HG03108 (cell line): Measurements from ENCODE around the gene SORCS1.

Experiments used
- ATAC-seq: cut with Tn5 transposase; IDR thresholded peaks from one replicate; pipeline ENCODE4 v1.9.1; 2021; ENCODE audit warnings: moderate library complexity; ENCODE audit not compliant: unreplicated experiment

Gene SORCS1

DNA sequence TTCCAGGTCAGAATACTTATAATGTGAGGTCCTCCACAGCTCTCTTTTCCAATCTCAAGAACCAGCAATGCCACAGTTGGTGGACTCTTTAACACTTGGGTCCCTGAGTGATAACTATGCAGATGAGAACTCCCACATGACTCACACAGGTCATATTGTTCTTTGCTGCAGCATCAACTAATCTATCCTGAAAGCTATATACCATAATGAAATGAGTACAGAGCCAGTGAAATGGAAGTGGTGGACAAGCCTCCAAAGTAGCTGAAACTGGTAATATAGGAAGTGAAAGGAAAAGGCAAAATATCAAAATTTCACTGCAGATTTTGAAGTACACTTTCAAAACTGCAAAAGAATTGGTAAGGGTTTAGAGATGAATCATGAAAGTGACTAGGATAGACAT is 45.6 kb downstream of the SORCS1 start:
- ATAC-seq: no peak

DNA sequence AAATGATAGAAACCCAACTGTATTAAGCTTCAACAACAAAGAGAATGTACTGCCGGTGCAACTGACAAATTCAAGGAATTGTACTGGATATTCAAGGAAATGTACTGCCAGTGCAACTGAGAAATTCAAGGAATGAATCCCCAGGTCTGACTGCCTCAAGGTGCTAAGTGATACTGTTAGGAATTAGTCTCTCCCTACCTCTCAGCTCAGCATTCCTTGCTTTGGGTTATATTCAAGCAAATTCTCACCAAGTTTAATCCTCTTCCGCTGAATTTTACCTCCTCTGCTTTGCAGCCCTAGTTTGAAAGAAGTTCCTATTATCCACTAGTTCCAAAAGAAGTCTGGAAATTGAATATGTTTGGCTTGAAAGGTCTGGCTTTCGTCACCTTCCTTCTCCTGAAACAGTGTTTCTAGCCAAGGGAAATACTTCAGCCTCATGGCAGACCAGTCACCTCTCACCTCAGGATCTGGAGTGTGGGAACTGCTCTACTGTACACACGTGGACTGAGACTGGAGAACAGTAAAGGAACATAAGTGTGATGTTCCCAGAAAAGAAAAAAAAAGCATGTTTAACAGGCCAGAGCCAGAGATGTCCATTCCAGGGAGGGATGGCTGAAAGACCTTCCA is 60.4 kb downstream of the SORCS1 start:
- ATAC-seq: no peak

DNA sequence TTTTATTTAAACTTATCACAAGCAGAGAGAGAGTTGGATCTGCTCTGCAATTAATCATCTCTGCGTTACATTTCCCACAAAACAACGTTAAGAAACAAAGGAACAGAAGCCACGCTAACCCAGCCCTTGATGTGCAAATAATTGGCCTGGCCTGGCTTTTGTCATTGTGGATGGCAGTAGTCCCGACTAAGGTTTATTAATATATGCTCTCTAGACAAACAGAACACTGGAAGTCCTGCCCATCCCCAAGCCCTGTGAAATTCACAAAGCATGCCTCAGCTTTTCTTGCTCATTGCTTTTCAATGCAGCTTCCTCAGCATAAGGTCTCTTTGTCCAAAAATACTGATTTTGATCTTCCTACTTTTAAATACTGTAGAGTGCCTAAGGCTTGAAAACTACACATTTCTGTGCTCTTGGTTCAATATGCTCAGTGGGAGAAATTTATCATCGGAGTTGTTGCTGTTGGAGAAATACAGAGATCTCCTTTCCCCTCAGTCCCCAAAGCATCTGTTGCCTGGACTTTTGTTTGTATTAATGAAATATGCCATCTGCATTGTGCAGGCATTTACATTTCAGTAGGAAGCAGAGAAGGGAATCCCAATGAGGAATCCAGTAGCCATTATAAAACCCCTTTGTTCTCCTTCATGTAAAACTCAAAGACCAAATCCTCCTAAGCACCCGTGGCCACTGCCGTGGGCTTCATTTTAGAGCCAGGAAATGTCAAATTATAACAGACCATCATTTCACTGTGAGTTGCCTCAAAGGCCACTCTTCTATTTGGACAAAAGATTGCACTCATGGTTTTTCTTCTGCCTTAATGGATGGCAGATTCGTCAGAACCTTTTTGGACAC is 61.1 kb downstream of the SORCS1 start:
- ATAC-seq: no peak

DNA sequence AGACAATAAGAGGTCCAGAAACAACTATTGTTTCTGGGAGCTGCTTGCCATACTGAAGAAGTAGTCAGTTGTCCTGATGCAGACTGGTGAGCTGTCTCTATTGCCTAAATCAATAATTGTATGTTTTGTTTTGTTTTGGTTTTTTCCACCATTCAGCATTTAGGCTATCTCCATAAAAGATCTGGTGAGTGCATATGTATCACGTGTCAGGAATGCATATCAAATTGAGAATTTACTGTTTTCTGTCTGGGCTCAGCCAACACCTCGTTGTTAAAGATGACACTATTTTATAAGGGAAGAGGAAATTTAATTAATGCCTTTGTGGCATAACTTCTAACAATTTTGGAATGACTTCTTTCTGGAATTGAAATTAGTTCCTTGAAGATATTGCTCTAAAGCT is 66.2 kb downstream of the SORCS1 start:
- ATAC-seq: no peak

DNA sequence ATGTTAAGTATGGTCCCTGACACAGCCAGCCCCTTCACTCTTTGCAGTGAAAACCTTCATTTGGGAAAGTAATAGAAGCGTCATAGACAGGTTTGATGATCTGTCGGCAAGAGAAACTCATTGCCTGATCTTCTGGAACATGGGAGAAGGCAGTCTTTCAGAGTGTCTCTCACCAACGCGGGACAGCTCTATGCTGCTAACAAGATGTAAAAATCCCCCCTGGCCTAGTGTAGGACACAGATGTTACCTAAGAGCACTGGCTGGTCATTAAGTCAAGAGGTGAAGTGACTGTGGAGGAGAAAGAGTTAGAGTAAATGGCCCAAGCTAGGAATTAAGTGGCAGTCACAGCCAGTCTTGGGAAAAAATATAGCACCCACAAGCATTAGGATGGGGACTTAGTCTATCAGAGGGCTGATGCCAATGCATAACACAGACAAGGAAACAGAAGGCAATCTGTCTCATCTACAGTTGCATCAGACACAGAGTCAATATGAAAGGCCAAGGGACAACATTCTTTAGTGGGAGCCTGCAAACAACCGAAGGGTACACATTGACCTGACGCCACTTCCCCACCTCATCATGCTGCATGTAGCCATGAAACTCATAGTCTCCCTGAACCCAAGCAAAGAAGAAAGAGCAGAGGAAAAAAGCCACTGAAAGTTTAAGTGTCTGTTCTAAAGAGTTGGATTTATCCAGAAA is 69.5 kb downstream of the SORCS1 start:
- ATAC-seq: no peak

DNA sequence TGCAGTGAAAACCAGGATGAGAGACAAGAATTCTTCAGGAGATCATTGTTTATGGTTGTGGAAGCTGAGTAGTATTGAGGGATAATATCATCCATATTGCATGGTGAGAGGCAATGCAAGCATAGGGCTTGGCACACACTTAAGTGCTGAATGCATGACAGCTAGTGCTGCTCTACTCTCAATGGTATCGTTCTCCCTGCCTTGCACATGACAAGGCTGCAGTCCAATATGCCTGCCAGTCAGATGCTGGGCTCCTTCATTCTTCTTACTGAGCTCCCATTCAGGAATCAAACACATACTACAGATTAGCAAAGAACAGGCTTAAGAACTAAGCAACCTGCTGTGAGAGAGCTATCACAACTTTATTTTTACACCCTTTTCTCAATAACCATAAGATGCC is 72.2 kb downstream of the SORCS1 start:
- no peak for ATAC-seq

DNA sequence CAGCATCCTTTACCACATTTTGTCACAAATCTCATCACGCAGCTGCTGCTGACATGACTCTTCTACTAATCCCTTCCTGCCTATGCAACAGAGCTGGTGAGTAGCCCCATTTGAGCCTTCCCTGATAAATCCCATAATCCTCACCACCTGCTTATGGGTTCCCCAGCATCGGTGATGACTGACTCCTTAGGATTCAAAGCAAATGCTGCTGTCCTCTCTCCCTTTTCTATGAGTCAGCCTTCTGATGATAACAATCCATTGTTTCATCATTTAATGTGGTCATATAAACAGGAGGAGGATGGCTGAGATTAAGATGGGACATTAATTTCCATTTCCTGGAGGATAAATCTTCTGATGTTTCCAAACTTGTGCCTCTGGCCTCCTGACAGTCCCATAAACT is 73.4 kb downstream of the SORCS1 start:
- ATAC-seq: no peak

DNA sequence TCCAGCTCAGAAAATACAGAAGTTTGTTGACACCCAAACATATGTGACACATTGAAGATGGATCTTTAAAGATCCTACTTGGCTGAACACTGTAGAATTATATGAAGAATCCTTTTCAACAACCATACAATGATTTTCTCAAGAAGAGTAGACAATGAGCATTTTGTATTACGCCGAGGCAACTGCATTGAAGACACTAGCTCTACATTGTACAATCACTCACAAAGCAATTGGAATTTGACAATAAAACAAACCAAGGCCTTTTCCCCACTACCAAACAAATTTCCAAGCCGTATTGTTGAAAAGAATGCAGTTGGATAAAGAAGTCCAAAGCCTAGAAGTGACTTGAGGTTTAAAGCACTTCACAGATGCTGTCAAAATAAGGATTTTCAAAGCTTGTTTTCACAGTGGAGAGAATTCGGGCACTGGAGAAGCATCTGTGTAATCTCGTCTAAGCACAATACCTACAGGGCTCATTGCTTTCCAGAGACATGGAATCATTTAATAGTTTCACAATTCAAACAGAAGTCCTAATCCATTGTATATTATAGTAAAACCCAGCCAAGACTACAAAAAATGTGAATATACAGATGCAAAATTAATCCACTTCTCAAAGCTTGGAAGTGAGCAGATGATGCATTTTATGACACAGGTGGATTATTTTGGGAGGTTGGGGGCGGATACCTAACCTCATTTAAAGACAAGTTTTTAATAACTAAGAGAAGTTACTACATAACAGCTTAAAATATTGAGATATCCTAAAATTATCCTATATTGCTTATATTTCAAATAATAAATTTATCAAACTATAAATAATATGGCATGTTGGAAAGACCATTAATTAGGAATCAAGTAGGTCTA is 78.6 kb downstream of the SORCS1 start:
- ATAC-seq: no peak

DNA sequence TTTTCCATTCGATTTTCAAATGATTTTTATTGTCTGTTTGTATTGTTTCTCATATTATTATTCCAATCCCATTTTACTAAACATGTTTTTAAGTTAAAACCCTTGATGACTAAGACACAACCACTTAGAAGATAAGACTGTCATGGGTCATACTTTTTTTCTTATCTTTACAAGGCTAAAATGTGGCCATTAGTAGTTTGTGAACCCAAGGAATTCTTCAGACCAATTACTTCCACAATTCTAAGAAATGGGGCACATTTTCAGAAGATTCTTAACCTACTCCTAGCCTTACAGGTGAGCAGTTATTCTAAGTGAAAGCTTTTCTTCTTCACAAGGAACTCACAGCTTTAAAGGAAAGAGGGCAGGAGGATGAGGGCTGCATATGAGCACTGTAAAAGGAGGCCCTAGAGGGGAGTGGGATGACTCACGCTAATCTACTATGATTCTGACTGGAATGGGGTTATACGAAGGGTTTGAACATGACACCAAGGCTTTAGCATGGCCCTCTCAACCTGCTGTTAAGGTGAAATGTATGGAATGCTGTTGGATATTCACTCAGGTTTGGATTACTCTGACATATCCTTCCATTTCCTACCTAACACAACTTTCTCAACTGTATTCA is 81.0 kb downstream of the SORCS1 start:
- ATAC-seq: no peak

DNA sequence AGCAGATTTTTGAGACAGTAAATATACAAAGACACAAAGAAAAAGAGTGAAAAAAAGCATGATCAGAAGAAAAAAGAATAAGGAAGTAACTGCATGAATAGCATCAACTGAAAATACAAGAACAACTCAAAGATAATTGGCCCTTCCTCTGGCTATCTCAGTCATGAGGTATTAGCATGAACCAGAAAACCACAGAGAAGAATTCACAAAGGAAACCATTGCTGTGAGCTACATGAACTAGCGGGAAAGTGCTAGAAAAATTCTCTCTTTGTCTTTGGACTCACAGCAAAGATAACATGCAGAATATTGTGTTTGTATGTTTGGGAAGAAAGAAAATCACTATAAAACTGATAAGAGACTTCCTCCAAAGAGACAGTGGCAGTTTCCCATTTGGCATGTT is 82.9 kb downstream of the SORCS1 start:
- no peak for ATAC-seq

DNA sequence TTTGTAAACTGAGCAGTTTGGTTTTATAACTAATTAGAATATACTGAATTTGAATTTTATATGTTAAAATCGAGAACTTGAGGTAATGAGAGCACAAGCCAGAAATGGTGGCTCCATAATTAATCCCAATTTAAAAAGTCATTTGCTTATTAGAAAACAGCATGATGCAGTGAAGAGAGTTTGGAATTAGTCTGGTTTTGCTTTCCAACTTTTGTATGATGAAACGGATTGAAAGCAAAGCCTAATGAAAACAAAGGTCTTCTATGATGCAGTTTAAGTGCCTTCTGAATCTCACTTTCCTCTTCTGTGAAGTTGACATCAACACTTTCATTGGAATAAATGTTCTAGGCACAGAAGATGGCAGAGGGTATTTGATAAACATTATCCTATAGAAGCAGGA is 89.4 kb downstream of the SORCS1 start:
- ATAC-seq: no peak

DNA sequence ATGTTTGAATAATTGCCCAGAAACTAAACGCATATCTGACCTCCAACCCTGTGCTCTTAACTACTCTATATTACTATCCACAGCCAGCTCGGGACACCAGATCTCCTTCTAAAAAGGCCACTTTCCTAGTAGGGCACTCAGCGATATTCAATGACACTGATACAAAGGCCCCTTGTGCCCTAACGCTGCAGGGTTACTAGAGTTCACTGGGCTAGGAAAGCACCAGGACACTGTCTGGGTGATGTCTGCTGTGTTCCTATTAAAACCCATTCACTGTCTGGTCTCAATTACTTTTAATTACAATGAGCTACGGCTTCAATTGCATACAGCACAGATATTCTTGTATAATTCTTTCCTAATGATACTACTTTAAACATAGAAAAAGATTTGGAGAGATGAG is 91.7 kb downstream of the SORCS1 start:
- no peak for ATAC-seq

DNA sequence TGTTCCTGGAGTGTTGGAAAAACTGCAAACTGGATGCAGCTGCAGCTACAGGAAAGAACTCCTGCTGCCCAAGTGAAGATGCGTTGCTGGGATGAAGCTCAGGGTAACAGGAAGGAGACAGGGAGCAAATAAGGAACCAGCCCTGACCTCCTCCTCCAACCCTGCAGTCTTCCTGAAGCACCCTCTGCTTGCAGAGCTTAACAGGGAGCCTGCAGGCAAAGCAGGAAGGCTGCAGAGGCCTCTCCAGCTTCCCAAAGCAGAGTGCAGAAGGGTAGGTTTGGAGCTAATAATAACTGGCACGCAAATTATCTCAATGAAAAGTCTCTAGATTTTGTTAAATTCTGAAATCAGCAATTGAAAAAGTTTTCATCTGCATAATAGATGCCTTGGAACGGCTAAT is 92.5 kb downstream of the SORCS1 start:
- ATAC-seq: no peak

DNA sequence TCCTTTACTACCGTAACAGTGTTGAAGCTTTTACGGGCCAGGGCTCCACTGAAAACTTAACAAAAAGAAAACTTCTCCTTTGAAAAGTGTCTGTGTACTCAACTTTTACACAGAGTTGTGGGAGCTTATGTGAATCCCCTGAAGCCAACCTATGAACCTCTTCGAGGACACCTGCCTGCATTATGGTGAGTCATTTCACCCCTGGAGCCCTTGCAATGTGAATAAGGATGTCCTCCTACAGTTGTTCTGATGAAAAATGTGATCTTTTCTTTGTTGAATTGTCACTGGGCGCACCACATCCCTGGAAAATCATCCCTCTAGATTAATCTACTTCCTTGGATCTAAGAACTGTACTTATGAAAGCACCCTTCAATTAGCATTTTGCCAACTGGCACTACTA is 93.2 kb downstream of the SORCS1 start:
- no peak for ATAC-seq

DNA sequence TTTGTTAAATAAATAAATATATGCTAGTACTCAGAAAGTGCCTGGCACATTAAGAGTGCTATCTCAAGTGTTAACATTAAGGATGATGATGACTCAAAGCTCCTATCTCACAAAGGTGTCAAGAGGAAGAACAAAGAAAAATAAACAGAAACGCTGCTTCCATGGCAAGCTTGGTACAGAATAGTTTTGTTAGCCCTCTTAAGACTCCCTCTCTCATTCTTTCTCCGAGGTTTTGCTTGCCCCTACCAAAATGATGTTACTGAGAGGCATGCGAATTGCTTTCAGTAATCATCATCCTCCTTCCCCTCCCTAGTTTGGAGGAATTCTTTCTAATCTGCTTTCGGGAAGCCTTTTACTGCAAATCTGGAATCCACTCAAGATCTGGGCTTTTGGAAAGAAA is 96.7 kb downstream of the SORCS1 start:
- no peak for ATAC-seq

DNA sequence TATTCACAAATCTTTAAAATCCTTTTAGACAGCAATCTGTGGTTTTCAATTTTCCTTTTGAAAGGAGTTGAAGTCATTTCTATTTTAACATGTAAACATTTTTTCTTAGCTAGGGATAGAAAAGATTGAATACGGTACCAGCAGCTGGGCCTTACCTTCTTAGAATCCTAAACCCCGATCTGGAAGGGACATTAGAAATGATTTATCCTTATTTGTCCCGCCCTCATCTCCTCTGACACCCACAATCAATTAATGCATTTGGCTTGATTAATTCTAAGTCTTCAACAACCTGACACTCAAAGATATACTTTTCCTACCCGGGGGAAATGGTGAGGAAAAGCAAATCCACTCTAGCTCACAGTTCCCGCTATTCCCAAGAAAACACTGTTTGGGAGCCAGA is 100.4 kb downstream of the SORCS1 start:
- ATAC-seq: no peak

DNA sequence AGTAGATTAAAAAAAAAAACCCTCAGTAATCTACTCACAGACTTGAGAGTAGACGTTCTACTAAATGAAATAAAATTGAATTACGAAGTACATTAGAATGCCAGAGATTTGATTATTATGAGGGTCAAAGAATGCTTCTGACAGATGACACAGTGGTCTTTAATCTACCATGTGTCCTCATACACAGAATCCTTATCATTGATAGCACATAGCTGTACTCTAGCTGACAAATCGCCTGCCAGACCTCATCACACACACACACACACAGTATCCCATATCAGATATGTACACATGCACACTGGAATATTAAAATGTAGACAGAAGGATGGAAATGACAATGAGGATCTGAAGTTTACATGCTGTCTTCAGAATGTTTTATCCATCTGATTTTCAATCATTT is 104.6 kb downstream of the SORCS1 start:
- ATAC-seq: no peak

DNA sequence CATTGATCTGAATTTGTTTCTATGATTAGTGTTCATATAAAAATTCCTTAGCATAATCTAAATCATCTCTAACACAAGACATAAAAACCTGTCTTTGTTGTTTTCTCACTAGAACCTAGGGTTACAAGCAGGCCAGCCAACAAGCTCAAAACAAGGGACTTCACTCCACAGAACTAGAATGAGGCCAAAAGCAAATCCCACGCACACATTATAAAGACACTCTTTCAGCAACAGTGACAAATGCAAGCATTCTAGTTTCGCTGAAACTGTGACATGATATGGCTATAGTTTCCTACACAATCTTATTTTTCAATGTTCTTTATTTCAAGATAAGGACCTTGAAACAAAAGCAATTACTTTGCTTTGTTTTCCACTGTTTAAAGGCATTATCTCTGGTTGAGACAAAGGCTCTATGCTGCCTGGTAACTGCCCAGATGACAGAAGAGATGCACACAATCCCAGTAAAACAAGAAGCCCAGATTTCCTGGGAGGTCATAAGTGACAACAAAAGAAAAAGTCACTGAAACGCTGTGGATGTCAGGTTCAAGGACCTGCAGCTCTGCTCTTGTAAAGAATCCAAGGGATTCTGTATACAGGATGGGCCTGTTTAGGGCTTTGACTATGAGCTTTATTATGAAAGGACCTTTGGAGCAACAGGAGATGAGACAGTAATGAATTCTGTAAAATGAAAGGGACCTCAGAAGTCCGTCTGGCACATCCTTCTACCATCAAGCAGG is 105.3 kb downstream of the SORCS1 start:
- ATAC-seq: no peak

DNA sequence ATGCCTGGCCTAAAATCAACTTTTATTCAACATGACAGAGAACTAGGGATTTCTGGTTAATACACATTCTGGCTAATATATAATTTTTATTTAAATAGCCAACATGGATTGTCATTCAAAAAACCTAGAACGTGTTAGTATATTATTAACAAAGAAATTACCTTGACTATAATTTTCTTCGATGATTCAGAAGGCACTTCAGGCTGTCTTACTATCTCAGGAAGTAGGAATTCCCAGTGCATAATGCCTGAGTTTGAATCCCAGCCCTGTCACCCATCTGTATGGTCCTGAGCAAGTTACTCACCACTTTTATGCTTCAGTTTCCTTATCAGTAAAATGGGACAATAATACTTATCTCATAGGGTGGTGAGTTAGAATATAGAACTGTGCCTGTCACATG is 106.2 kb downstream of the SORCS1 start:
- ATAC-seq: no peak

DNA sequence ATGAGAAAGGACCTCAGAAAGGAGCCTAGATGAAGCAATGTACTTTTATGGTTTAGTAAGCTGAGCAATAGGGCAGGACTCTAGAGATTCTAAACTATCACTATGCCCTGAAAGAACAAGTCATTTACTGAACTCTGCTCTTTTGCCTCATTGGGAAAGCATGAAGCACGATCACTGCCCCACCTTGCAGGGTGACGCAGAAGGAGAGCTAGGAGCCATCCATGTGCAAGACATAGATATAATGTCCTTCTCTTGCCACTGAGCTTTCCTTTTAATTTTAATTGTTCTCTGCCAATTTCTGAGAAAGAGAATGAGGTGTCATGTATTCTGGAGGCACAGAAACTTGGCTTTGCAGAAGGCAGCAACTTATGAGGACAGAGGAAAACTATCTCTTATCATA is 108.3 kb downstream of the SORCS1 start:
- no peak for ATAC-seq
